Transverse colon (tissue), 4 donors: Measurements from ENCODE around the gene SBF2. TPM values are rescaled to one million over a fixed set of nuclear protein-coding genes. Genes with fewer than 3 reads are reported as not detected.

Experiments
- DNase-seq: peaks from one replicate; pipeline ENCODE4 v3.0.0-alpha.2; 2019
- H3K27ac ChIP-seq, 4 donors: fragments of 200-600 bp; sonication (generic); 2 replicates each; pipeline ENCODE4 v1.5.1; 2016 to 2018; ENCODE audit warnings: inconsistent platforms in 4 of 4
- H3K27me3 ChIP-seq: fragments of 200-600 bp; sonication (generic); 2 replicates; pipeline ENCODE4 v1.5.1; 2017; ENCODE audit warnings: inconsistent platforms
- H3K36me3 ChIP-seq, 4 donors: fragments of 200-600 bp; sonication (generic); 2 replicates each; pipeline ENCODE4 v1.5.1; 2017 to 2019; ENCODE audit warnings: inconsistent platforms in 4 of 4
- H3K4me1 ChIP-seq, 4 donors: fragments of 200-600 bp; sonication (generic); 2 replicates each; pipeline ENCODE4 v1.5.1; 2017 to 2020; ENCODE audit warnings: inconsistent platforms in 4 of 4
- H3K4me3 ChIP-seq, 4 donors: fragments of 200-600 bp; sonication (generic); 1 replicate in 1 of 4; 2 replicates in 3 of 4; pipeline versions ENCODE4 v1.5.1 to v1.6.1; 2017 to 2019; ENCODE audit warnings: inconsistent platforms in 4 of 4
- H3K9me3 ChIP-seq, 2 donors: fragments of 200-600 bp; sonication (generic); 2 replicates each; pipeline ENCODE4 v1.5.1; 2017 to 2019; ENCODE audit warnings: inconsistent platforms in 2 of 2
- CTCF ChIP-seq, 5 experiments: fragments of 200-600 bp in 3 of 5; fragments of 450-650 bp in 2 of 5; sonication (generic) in 3 of 5; IDR thresholded peaks; 1 replicate in 2 of 5; 2 replicates in 3 of 5; pipeline ENCODE4 v1.5.1; 2016 to 2017; ENCODE audit warnings: antibody characterized with exemption in 5 of 5, inconsistent platforms in 3 of 5, mild to moderate bottlenecking in 2 of 5, moderate library complexity in 1 of 5
- EP300 ChIP-seq: sonication (generic); formaldehyde crosslinking; IDR thresholded peaks from one replicate; pipeline ENCODE4 v1.6.1; 2017; ENCODE audit warnings: antibody characterized with exemption, low read depth
- POLR2A ChIP-seq: fragments of 450-650 bp; IDR thresholded peaks from one replicate; pipeline ENCODE4 v1.6.1; 2016; ENCODE audit warnings: antibody characterized with exemption, mild to moderate bottlenecking, moderate library complexity
- POLR2AphosphoS5 ChIP-seq, 3 donors: sonication (generic); formaldehyde crosslinking; IDR thresholded peaks; one replicate each; pipeline ENCODE4 v1.6.1; 2016; ENCODE audit warnings: antibody characterized with exemption in 3 of 3
- WGBS, 2 donors: methylation state at CpG; one replicate each; pipeline ENCODE4 v1.1.5; 2018; ENCODE audit warnings: low coverage in 1 of 2; 5-methylcytosine and 5-hydroxymethylcytosine counted together
- in situ Hi-C, 4 donors: fragments of 200-750 bp; cut with MboI; loops; one replicate each; pipeline versions ENCODE4 v1.15.0 to v1.15.1; 2017; ENCODE audit warnings: low sequenced_read_pairs in 3 of 4, low pct_ligation_motif_present in 1 of 4, low pct_unique_long_range_greater_than_20kb in 1 of 4
- intact Hi-C: fragments of 100-400 bp; cut with DNase I; formaldehyde crosslinking; loops from one replicate; pipeline ENCODE4 v1.15.1; 2023; ENCODE audit warnings: low total_unique reads
- total RNA-seq, 4 donors: library from RNA; depleted of rRNA; stranded (reverse); fragments of >200 nt; gene quantifications; one replicate each; pipeline ENCODE4 v1.1.0, GENCODE V29; 2016

The SBF2 gene
- total RNA-seq, 4 donors from 2014 or later = 46.4 to 71.0 (median 54.8) TPM

- in situ Hi-C loops (loop anchor here in 3 of 4 donors (25.0 kb wide), 2 partner anchors 440 to 540 kb away; no protein-coding TSS in a partner anchor), intact Hi-C loops (loop anchor here (5.0 to 10.0 kb wide), 2 partner anchors 327 to 545 kb away; no protein-coding TSS in a partner anchor)
- DNase-seq = no peak
- H3K4me3 ChIP-seq = peak overlapping the region in 3 of 4 donors; percentile 59 to 74 (median 60)
- WGBS, 2 donors = 41 to 51% methylated on average over 8 to 9 of the region's 9 CpGs
- H3K4me1 ChIP-seq = peaks cover 3 to 38% (median 23%) of the 10 kb centered on the region in 4 donors
- H3K9me3 ChIP-seq = no peaks in the 10 kb centered on the region
- no peak for TF ChIP-seq EP300
- no peak for TF ChIP-seq CTCF (IDR thresholded peaks at IDR 0.05)
- no peak for TF ChIP-seq POLR2AphosphoS5 (IDR thresholded peaks at IDR 0.05)
- H3K36me3 ChIP-seq = no peaks in the 10 kb centered on the region
- peaks cover 3% of the 10 kb centered on the region for H3K27me3 ChIP-seq
- H3K27ac ChIP-seq = peak overlapping the region; percentile 90 to 96 (median 92)
Observed at GRCh38 chr11:10301656-10302358, 7.8 kb upstream of the SBF2 start.

- H3K36me3 ChIP-seq = no peaks in the 10 kb centered on the region
- intact Hi-C loops (no loop called here), in situ Hi-C loops (no loop called here)
- WGBS, 2 donors = 63 to 70% methylated on average over 5 of the region's 5 CpGs
- H3K4me1 ChIP-seq = peaks cover 0 to 30% (median 15%) of the 10 kb centered on the region in 4 donors
- TF ChIP-seq POLR2AphosphoS5 (IDR thresholded peaks at IDR 0.05) (no peak), EP300 (no peak), CTCF (IDR thresholded peaks at IDR 0.05) (peak in 1 of 5 experiments; percentile 26), POLR2A (no peak)
- no peak overlapping the region for H3K4me3 ChIP-seq
- no peak for DNase-seq
- no peaks in the 10 kb centered on the region for H3K9me3 ChIP-seq
- H3K27ac ChIP-seq = no peak overlapping the region
- no peaks in the 10 kb centered on the region for H3K27me3 ChIP-seq
Observed at GRCh38 chr11:10298342-10298741, 4.3 kb upstream of the SBF2 start.

GRCh38 chr11:10295064-10295901, 1.3 kb upstream of the SBF2 start:
- peak overlapping the region in 3 of 4 donors; percentile 71 to 97 (median 81) for H3K4me3 ChIP-seq
- DNase-seq = no peak
- 25 to 31% methylated on average over 9 to 10 of the region's 10 CpGs for WGBS, 2 donors

More at GRCh38 chr11:10295064-10295901, 1.3 kb upstream of the SBF2 start:
- in situ Hi-C loops = no loop called here
- Histone ChIP-seq H3K9me3 (no peaks in the 10 kb centered on the region), H3K27ac (peak overlapping the region; percentile 95 to 98 (median 96)), H3K27me3 (no peaks in the 10 kb centered on the region), H3K4me1 (peaks cover 10 to 49% (median 15%) of the 10 kb centered on the region in 4 donors), H3K36me3 (no peaks in the 10 kb centered on the region)
- TF ChIP-seq POLR2AphosphoS5 (IDR thresholded peaks at IDR 0.05) = peak in 2 of 3 donors; percentile 11 to 42
- no peak for TF ChIP-seq EP300
- no peak for TF ChIP-seq CTCF (IDR thresholded peaks at IDR 0.05)
- TF ChIP-seq POLR2A = peak; percentile 15
- intact Hi-C loops = no loop called here
